Heart left ventricle (tissue), 13 donors: ENCODE measurements around the gene GTF2A1.

Experiments used
- POLR2A ChIP-seq, 2 donors: fragments of 450-650 bp; IDR thresholded peaks; one replicate each; pipeline ENCODE4 v1.6.1; 2017; ENCODE audit warnings: antibody characterized with exemption in 2 of 2, mild to moderate bottlenecking in 2 of 2, moderate library complexity in 2 of 2
- TF ChIP-seq, protein P1 (sequence below), 12 donors: fragments of 200-600 bp; sonication (generic) in 4 of 12; IDR thresholded peaks; one replicate each; pipeline versions ENCODE4 v1.5.0 to v1.8.0; 2018 to 2022; ENCODE audit warnings: antibody characterized with exemption in 12 of 12, mild to moderate bottlenecking in 5 of 12
- donor health status: ischemic (EF 13 %, LVEDD 7.1; RV severe dilation, severe dysfunction).
- donor health status: DM: no; HTN: yes; CAD: no.
- donor health status: DM: no; HTN: no; CAD: no.
- donor health status: ischemic (EF 25% LVEDD 6.9; RV normal size, moderate dysfunction).
- donor health status: ischemic (EF 25% LVEDD 5.7; RV mildly dilated, moderate dysfunction).
- donor health status: ischemic (EF 35%, LVEDD 5.7; RV mildly dilated, moderate dysfunction).
- donor health status: nonischemic (EF 11% LVEDD 7.7; RV severe dilation, severe dysfunction).
- donor health status: DM: yes; HTN: yes; CAD: no.
- donor health status: PGD.
- donor health status: ischemic (EF 29% LVEDD 5.4; RV normal size, mild dysfunction).
- donor health status: nonischemic (EF 23%, LVEDD 6.1; RV moderate dilation, normal function).

GRCh38 chr14:81127785-81128184, 93.0 kb downstream of the GTF2A1 start:
- TF ChIP-seq, protein P1, sequence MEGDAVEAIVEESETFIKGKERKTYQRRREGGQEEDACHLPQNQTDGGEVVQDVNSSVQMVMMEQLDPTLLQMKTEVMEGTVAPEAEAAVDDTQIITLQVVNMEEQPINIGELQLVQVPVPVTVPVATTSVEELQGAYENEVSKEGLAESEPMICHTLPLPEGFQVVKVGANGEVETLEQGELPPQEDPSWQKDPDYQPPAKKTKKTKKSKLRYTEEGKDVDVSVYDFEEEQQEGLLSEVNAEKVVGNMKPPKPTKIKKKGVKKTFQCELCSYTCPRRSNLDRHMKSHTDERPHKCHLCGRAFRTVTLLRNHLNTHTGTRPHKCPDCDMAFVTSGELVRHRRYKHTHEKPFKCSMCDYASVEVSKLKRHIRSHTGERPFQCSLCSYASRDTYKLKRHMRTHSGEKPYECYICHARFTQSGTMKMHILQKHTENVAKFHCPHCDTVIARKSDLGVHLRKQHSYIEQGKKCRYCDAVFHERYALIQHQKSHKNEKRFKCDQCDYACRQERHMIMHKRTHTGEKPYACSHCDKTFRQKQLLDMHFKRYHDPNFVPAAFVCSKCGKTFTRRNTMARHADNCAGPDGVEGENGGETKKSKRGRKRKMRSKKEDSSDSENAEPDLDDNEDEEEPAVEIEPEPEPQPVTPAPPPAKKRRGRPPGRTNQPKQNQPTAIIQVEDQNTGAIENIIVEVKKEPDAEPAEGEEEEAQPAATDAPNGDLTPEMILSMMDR (IDR thresholded peaks at IDR 0.05): no peak
- TF ChIP-seq POLR2A (IDR thresholded peaks at IDR 0.05): no peak
